CD14-positive monocyte (primary cell): ENCODE data around the gene ADGRL3. TPM values are rescaled to one million over a fixed set of nuclear protein-coding genes. Genes with fewer than 3 reads are reported as not detected.

Experiments used
- DNase-seq, 3 donors: peaks; one replicate each; pipeline ENCODE4 v3.0.0-alpha.2; 2011 to 2022
- H2AFZ ChIP-seq: 2 replicates; pipeline ENCODE4 v1.6.0; 2012; ENCODE audit warnings: mild to moderate bottlenecking, low read depth, low read length, inconsistent platforms; ENCODE audit not compliant: insufficient read depth, poor library complexity, severe bottlenecking
- H3K27ac ChIP-seq, 2 donors: 1 replicate in 1 of 2; 2 replicates in 1 of 2; pipeline ENCODE4 v1.5.1; 2012 to 2013; ENCODE audit warnings: low read length in 2 of 2, control low read depth in 1 of 2, inconsistent platforms in 1 of 2, low read depth in 1 of 2, mild to moderate bottlenecking in 1 of 2
- H3K27me3 ChIP-seq, 2 donors: one replicate each; pipeline versions ENCODE4 v1.6.0 to v1.6.1; 2011 to 2013; ENCODE audit warnings: low read length in 2 of 2; ENCODE audit not compliant: control insufficient read depth in 2 of 2, insufficient read depth in 2 of 2
- H3K36me3 ChIP-seq, 2 donors: replicated peaks in 1 of 2; 1 replicate in 1 of 2; 2 replicates in 1 of 2; pipeline versions ENCODE4 v1.5.1 to v1.6.1; 2012 to 2013; ENCODE audit warnings: low read length in 2 of 2, control low read depth in 1 of 2, inconsistent platforms in 1 of 2, mild to moderate bottlenecking in 1 of 2; ENCODE audit not compliant: insufficient read depth in 2 of 2, control insufficient read depth in 1 of 2
- H3K4me1 ChIP-seq, 2 donors: 1 replicate in 1 of 2; 2 replicates in 1 of 2; pipeline versions ENCODE4 v1.5.1 to v1.6.1; 2012 to 2013; ENCODE audit warnings: low read length in 2 of 2, control low read depth in 1 of 2, inconsistent platforms in 1 of 2, mild to moderate bottlenecking in 1 of 2, moderate library complexity in 1 of 2; ENCODE audit not compliant: insufficient read depth in 2 of 2, control insufficient read depth in 1 of 2
- H3K4me2 ChIP-seq: replicated peaks from 2 replicates; pipeline ENCODE3; 2012; ENCODE audit warnings: low read length, moderate library complexity, mild to moderate bottlenecking; ENCODE audit not compliant: poor library complexity, severe bottlenecking; ENCODE audit errors: extremely low read depth
- H3K4me3 ChIP-seq, 3 experiments: fragments of 200-600 bp in 1 of 3; sonication (generic) in 1 of 3; replicated peaks in 1 of 3; 1 replicate in 2 of 3; 2 replicates in 1 of 3; pipeline ENCODE4 v1.5.1; 2011 to 2013; ENCODE audit warnings: low read length in 3 of 3, mild to moderate bottlenecking in 3 of 3, control low read depth in 2 of 3, low read depth in 2 of 3, inconsistent platforms in 1 of 3, moderate library complexity in 1 of 3
- H3K79me2 ChIP-seq: 2 replicates; pipeline ENCODE4 v1.6.0; 2012; ENCODE audit warnings: mild to moderate bottlenecking, control low read depth, inconsistent platforms, low read length, moderate library complexity; ENCODE audit not compliant: insufficient read depth
- H3K9ac ChIP-seq: 2 replicates; pipeline ENCODE4 v1.6.0; 2017; ENCODE audit warnings: low read length, mild to moderate bottlenecking; ENCODE audit not compliant: insufficient read depth, poor library complexity, severe bottlenecking
- H3K9me3 ChIP-seq, 2 donors: replicated peaks in 1 of 2; 1 replicate in 1 of 2; 2 replicates in 1 of 2; pipeline versions ENCODE4 v1.5.1 to v1.6.1; 2012 to 2013; ENCODE audit warnings: low read length in 2 of 2, control low read depth in 1 of 2; ENCODE audit not compliant: control insufficient read depth in 1 of 2, insufficient read depth in 1 of 2
- H4K20me1 ChIP-seq: 2 replicates; pipeline ENCODE4 v1.6.0; 2012; ENCODE audit warnings: mild to moderate bottlenecking, low read length, control low read depth, moderate library complexity; ENCODE audit not compliant: insufficient read depth
- H3K27ac Mint-ChIP-seq, 7 donors: one replicate each; pipeline ENCODE4 v1.8.0; 2020; ENCODE audit warnings: mild to moderate bottlenecking in 7 of 7, mixed read lengths in 7 of 7, moderate library complexity in 6 of 7, inconsistent platforms in 2 of 7
- H3K27me3 Mint-ChIP-seq, 3 donors: one replicate each; pipeline ENCODE4 v1.8.0; 2021 to 2022; ENCODE audit warnings: low read depth in 3 of 3, mild to moderate bottlenecking in 3 of 3, mixed read lengths in 3 of 3, moderate library complexity in 3 of 3, inconsistent platforms in 1 of 3
- H3K36me3 Mint-ChIP-seq, 2 donors: one replicate each; pipeline ENCODE4 v1.8.0; 2020; ENCODE audit warnings: mixed read lengths in 2 of 2, inconsistent platforms in 1 of 2, mild to moderate bottlenecking in 1 of 2
- H3K4me1 Mint-ChIP-seq: one replicate; pipeline ENCODE4 v1.8.0; 2020; ENCODE audit warnings: mild to moderate bottlenecking, mixed read lengths
- H3K4me3 Mint-ChIP-seq, 2 donors: one replicate each; pipeline ENCODE4 v1.8.0; 2020; ENCODE audit warnings: mild to moderate bottlenecking in 2 of 2, mixed read lengths in 2 of 2, moderate library complexity in 1 of 2
- H3K9me3 Mint-ChIP-seq, 7 donors: one replicate each; pipeline ENCODE4 v1.8.0; 2020 to 2022; ENCODE audit warnings: mixed read lengths in 7 of 7, mild to moderate bottlenecking in 6 of 7, moderate library complexity in 6 of 7, inconsistent platforms in 2 of 7
- WGBS: methylation state at CpG from one replicate; pipeline ENCODE4 v1.1.5; 2013; ENCODE audit warnings: missing lambda C conversion rate; ENCODE audit not compliant: insufficient coverage; 5-methylcytosine and 5-hydroxymethylcytosine counted together
- intact Hi-C, 2 donors: fragments of 100-400 bp; cut with micrococcal nuclease; formaldehyde crosslinking; loops; one replicate each; pipeline versions ENCODE4 v1.15.0 to v1.15.1; 2023
- polyA plus RNA-seq, 3 donors: library from polyadenylated mRNA; depleted of rRNA in 1 of 3; unstranded in 2 of 3; stranded (reverse) in 1 of 3; fragments of 300-500 nt in 2 of 3; fragments of >200 nt in 1 of 3; fragmentation: Illumina TruSeq in 2 of 3; gene quantifications; 1 replicate in 2 of 3; 2 replicates in 1 of 3; pipeline ENCODE4 v1.2.3, GENCODE V29; 2012 to 2021
- TF ChIP-seq, protein P1 (sequence below): fragments of 200-600 bp; IDR thresholded peaks from one replicate; pipeline ENCODE4 v1.8.0; 2022; ENCODE audit warnings: antibody characterized with exemption, mild to moderate bottlenecking

The ADGRL3 gene
- polyA plus RNA-seq, 3 donors = not detected

DNA sequence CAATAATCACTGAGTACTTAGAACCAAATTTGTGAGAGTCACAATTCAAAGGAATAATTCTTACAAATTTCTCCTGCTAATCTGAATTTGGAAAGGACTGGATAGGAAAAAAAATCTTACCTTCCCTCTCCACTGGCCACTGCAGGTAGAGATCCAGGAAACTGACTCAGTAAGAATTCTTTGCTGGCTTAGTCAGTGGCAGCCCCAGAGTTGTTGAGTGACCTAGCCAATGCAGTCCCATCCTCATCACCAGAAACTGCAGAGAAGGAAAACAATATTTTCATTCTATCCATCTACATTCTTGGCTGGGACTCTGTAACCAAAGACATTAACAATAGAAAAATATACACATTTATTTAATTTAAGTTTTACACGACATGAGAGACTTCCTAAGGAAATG, 572.0 kb downstream of the ADGRL3 start:
- Histone ChIP-seq H3K4me2 (no peak overlapping the region), H2AFZ (no peak overlapping the region), H3K4me1 (no peaks in the 10 kb centered on the region), H3K9ac (no peak overlapping the region), H3K4me3 (no peak overlapping the region), H3K27me3 (no peaks in the 10 kb centered on the region), H4K20me1 (no peaks in the 10 kb centered on the region), H3K9me3 (peaks cover 3 to 6% of the 10 kb centered on the region in 2 donors), H3K27ac (no peak overlapping the region), H3K79me2 (no peaks in the 10 kb centered on the region), H3K36me3 (no peaks in the 10 kb centered on the region)
- no peaks in the 10 kb centered on the region for H3K36me3 Mint-ChIP-seq
- peaks cover 0 to 1% (median 0%) of the 10 kb centered on the region in 3 donors for H3K27me3 Mint-ChIP-seq
- no CpG with 5 or more reads among the region's 1 CpG for WGBS
- intact Hi-C loops = no loop called here
- no peak overlapping the region for H3K4me3 Mint-ChIP-seq
- H3K4me1 Mint-ChIP-seq = no peaks in the 10 kb centered on the region
- peaks cover 15 to 25% (median 22%) of the 10 kb centered on the region in 7 donors for H3K9me3 Mint-ChIP-seq
- DNase-seq = no peak
- H3K27ac Mint-ChIP-seq = no peak overlapping the region
- TF ChIP-seq, protein P1, sequence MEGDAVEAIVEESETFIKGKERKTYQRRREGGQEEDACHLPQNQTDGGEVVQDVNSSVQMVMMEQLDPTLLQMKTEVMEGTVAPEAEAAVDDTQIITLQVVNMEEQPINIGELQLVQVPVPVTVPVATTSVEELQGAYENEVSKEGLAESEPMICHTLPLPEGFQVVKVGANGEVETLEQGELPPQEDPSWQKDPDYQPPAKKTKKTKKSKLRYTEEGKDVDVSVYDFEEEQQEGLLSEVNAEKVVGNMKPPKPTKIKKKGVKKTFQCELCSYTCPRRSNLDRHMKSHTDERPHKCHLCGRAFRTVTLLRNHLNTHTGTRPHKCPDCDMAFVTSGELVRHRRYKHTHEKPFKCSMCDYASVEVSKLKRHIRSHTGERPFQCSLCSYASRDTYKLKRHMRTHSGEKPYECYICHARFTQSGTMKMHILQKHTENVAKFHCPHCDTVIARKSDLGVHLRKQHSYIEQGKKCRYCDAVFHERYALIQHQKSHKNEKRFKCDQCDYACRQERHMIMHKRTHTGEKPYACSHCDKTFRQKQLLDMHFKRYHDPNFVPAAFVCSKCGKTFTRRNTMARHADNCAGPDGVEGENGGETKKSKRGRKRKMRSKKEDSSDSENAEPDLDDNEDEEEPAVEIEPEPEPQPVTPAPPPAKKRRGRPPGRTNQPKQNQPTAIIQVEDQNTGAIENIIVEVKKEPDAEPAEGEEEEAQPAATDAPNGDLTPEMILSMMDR = no peak

DNA sequence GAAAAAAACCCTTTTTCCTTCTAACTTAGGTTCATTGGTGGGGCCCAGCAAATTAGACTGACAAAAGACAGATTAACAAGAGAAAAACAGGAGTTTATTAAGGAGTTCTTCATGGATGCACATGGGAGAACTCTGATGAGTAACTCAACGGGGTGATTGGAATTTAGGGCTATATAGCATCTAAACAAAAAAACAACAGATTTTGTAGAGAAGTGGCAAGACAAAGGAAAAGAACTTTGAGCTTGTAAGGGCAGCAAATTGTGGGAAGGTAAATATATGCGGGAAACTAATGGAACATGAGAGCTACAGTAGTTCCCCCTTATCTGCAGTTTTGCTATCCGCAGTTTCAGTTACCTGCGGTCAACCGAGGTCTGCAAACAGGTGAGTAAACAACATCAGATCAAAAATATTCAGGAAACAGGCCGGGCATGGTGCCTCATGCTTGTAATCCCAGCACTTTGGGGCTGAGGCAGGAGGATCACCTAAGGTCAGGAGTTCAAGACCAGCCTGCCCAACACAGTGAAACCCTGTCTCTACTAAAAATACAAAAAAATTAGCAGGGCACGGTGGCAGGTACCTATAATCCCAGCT, 573.6 kb downstream of the ADGRL3 start:
- Mint-ChIP-seq H3K4me3 (no peak overlapping the region), H3K4me1 (no peaks in the 10 kb centered on the region)
- TF ChIP-seq, protein P1 = no peak

More for the DNA sequence above, 573.6 kb downstream of the ADGRL3 start:
- no peak for DNase-seq
- no peak overlapping the region for H3K27ac Mint-ChIP-seq
- peaks cover 3 to 7% of the 10 kb centered on the region in 2 donors for H3K9me3 ChIP-seq
- peaks cover 7 to 19% (median 9%) of the 10 kb centered on the region in 7 donors for H3K9me3 Mint-ChIP-seq
- no peaks in the 10 kb centered on the region for H3K36me3 Mint-ChIP-seq
- intact Hi-C loops = no loop called here
- no peak overlapping the region for H3K4me3 ChIP-seq
- no peaks in the 10 kb centered on the region for H3K27me3 ChIP-seq
- no peak overlapping the region for H3K9ac ChIP-seq
- no peak overlapping the region for H3K4me2 ChIP-seq
- H4K20me1 ChIP-seq = no peaks in the 10 kb centered on the region
- H3K4me1 ChIP-seq = no peaks in the 10 kb centered on the region
- H3K27ac ChIP-seq = no peak overlapping the region
- H3K27me3 Mint-ChIP-seq = peaks cover 0 to under 1% (median 0%) of the 10 kb centered on the region in 3 donors
- H2AFZ ChIP-seq = no peak overlapping the region
- H3K36me3 ChIP-seq = no peaks in the 10 kb centered on the region
- 93% methylated on average over 3 of the region's 7 CpGs for WGBS
- no peaks in the 10 kb centered on the region for H3K79me2 ChIP-seq
